DLD1 (cell line): ENCODE measurements around the gene MDK.

Source experiments
- in situ Hi-C: cut with HindIII; loops from 2 replicates; pipeline ENCODE4 v1.10.0; 2017; ENCODE audit warnings: low sequenced_read_pairs

Gene MDK

GRCh38 chr11:46381048-46381818 is at the start of gene MDK:
Gene MDK, plus strand, starts transcription at chr11:46381669. Its CDS starts 389 bp downstream, at chr11:46382058.
- in situ Hi-C loops = no loop called here

- in situ Hi-C loops = no loop called here
Observed at GRCh38 chr11:46332093-46332567, 49.3 kb upstream of the MDK start.

GRCh38 chr11:46332568-46333393 is 48.7 kb upstream of the MDK start:
- in situ Hi-C loops = no loop called here

GRCh38 chr11:46333394-46333947 is 48.0 kb upstream of the MDK start:
- in situ Hi-C loops = no loop called here

DNA sequence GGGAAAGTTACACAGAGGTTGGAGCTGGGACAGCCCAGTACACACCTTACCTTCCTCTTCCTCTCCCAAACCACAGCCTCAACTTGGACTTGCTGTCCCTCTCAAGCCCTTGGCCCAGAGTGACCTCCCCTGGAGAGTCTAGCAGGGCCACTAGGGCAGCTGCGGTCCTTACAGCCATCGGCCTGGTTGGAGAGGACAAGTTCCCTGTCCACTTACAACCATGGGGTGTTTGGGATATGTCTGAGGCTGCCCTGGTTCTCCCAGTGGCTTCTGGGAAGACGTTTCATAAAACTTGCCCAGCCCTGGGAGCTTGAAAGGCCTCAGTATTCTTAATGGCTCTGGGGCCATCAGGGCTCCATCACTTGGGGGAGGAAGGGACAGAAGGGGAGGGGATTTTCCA is 47.3 kb upstream of the MDK start:
- in situ Hi-C loops = no loop called here

DNA sequence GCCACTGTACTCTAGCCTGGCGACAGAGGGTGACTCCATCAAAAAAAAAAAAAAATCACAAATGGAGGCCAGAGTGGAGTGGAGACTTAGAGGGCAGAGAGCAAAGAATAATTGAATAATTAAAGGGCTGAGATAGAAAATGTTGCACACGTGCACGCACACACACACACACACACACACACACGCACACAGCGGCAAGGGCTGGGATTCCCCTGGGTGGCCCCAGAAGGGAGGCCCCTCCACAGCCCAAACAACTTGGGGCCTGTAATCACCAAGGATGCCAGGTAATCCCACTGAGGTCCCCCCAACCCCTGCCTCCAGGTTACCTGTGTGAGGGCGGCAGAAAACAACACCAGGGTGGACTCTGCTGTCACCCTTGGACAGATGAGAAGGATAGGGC is 46.2 kb upstream of the MDK start:
- in situ Hi-C loops = no loop called here

- in situ Hi-C loops = no loop called here
Observed at GRCh38 chr11:46335890-46336562, 45.4 kb upstream of the MDK start.

- in situ Hi-C loops = no loop called here
Observed at GRCh38 chr11:46336563-46337180, 44.8 kb upstream of the MDK start.

DNA sequence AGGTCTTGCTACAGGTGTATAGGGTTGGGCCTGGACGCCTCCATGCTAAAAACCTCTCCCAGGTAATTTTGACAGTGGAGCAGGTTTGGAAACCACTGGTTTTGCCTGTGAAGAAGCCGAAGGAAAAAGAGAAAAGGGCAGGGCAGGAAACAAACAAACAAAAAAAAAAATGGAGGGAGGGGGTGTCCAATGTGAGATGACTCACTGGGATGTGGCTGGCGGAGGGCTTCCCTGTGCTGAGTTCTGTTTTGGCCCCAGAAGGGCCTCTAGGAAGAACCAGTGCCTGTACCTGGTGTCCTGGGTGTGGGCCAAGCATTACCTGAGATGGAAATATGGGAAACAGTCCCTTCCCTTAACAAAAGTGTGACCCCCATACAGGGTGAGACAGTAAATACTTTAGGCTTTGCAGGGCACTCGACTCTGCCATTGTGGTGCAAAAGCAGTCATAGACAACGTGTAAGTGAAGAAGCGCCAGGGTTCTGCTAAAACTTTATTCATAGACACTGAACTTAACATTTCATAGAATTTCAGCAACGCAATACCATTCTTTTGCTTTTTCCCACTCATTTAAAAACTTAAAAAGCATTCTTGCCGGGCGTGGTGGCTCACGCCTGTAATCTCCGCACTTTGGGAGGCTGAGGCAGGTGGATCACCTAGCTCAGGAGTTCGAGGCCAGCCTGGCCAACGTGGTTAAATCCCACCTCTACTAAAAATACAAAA is 43.7 kb upstream of the MDK start:
- in situ Hi-C loops = no loop called here

DNA sequence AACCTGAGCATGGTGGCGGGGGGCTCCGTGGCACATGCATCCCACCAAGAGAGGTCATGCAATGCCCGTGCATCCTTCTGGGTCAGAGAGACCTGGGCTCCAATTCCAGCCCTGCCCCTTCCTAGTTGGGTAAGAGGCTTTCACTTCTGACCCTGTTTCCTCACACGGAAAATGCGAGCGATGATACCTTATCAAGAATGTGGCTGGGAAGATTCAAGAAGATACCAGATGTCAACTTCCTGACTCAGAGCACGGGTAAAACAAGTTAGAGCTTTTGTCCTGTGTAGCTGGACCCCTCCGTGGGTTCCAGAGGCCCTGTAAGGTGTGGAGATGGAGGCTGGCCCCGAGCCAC is 42.9 kb upstream of the MDK start:
- in situ Hi-C loops = no loop called here

DNA sequence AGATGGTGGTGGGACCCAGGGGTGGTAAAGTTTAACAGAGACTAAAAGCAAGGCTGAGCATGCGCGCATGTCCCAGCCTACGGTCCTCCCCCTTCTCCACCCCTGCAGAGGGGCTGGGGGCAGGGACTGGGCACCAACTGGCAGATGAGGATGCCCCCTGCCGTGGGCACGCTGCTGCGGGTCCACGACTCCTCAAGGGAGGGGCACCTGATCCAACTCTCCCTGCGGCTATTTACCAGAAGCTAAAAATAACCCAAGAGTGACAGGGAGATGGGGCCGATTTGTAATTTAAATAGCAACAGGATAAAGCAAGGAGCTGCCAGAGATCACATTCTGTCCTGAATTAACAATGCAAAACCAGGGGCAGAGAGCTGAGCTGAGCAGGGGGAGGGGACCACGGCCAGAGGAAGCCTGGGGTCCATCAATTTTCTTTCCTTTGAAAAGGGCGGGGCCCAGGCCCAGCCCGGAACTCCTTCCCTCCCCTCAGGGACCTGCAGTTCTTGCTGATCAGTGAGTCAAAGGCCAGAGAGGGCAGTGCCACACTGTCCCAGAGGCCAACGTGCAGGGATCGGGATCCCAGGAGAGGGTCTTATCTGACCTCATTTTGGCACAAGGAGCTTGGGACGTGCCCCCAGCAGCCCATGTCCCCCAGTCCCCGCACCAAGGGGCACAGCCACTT is 42.3 kb upstream of the MDK start:
- in situ Hi-C loops = no loop called here

DNA sequence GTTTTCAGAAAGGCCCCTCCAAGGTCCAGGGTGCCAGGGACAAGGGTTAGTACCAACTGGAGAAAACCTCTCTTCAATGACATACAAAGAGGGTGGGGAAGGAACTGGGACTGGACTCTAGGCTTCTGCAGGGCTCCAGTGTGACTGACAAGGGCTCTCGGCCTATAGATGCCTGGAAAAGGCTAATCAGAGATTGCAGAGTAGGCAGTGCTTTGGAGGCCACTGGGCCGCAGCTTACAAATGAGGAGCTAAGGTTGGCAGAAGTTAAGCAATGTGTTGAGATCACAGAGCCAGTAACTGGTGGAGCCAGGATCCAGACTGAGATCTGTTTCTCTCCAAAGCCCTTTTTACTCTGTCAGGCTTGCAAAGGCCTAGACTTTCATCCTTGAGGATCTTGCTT is 41.7 kb upstream of the MDK start:
- in situ Hi-C loops = no loop called here

GRCh38 chr11:46341454-46341853 is 40.0 kb upstream of the MDK start:
- in situ Hi-C loops = no loop called here

GRCh38 chr11:46342239-46342638 is 39.2 kb upstream of the MDK start:
- in situ Hi-C loops = no loop called here

GRCh38 chr11:46343520-46343919 is 37.9 kb upstream of the MDK start:
- in situ Hi-C loops = no loop called here

DNA sequence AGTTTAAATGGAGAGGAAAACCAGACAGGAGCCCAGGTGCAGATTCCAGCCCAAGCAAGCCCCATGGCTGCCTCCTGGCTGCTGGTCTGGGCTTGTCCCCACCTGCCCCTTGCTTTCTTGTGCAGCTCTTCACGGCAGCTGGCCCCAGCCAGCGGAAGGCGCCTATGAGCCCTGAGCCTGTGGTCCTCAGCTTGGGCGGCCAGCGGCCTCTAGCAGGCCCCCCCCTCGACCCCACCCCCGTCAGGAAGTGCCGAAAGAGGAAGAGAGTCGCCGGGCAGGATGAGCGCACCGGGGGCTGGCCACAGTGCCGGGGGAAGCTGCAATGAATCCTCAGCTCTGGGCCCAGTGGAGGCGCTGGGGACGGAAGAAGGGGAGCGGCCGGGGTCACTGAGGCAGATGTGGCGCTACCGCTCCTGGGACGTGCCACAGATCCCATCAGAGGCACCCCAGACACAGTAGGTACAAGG is 36.3 kb upstream of the MDK start:
- in situ Hi-C loops = no loop called here

- in situ Hi-C loops = no loop called here
Observed at GRCh38 chr11:46345881-46346484, 35.5 kb upstream of the MDK start.

DNA sequence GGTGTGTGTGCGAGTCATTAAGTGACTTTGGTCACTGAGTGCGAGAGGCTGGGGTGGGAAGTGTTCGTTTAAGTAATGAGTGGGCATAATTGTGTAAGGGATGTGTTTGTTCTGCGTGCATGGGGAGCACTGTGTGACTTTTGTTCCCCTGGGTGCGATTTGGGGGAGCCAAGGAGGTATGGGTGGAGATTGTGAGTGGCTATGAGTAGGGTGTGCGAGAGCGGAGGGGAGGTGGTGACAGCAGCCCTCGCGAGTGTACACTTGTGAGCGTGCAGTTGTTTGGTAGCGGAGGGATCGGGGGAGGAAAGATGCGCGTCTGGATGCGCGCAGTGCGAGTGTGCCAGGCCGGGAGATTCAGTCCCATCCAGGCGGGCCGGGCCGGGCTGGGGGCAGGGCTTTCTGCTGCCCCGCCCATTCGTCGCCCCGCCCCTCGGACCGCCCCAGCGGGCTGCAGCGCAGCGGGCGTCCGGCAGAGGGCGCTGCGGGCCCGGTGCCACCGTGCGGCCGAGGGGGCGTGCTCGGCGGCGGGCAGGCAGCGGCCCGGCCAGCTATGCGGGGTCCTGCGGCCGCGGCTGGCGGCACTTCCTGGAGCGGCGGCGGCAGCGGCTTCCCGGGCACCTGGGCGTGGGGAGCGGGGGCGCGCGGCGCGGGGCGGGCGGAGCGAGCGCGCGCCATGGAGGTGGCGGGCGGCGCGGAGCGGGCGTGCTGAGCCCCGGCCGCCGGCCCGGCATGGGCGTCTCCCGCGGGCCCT is 34.4 kb upstream of the MDK start, which contains the start of gene DGKZ:
Gene DGKZ (plus strand): TSS at position 578 of the 751 bp plus-strand sequence. CDS start 197 bp downstream, outside the sequence.
- in situ Hi-C loops = no loop called here
